GM12878 (cell line): ENCODE data around the gene TMED1. TPM values are rescaled to one million over a fixed set of nuclear protein-coding genes. Genes with fewer than 3 reads are reported as not detected.
"Not testable (repeated sequence)": the region's sequence is repeated elsewhere in the genome, so short reads cannot be mapped to it uniquely, and the experiment has no call there.

Source experiments
- ATAC-seq: fragments of 200-7000 bp; cut with Tn5 transposase; 3 replicates; pipeline ENCODE4 v1.9.1; 2020; ENCODE audit warnings: mild to moderate bottlenecking, moderate library complexity
- BruUV-seq: library from RNA; stranded (reverse); fragments of 400-500 nt; replicated peaks from 2 replicates; lab custom pipeline; 2021; lab: Mats Ljungman, UMichigan
- CTCF ChIA-PET: fragments of 300-600 bp; sonication (Branson Sonifier 250); formaldehyde crosslinking; extraction: SDS; loops from one replicate; lab custom pipeline; 2021; ENCODE audit warnings: inconsistent platforms; lab: Yijun Ruan, JAX
- POLR2A ChIA-PET: fragments of 350-600 bp; formaldehyde crosslinking; extraction: SDS; loops from one replicate; lab custom pipeline; 2021; ENCODE audit warnings: inconsistent platforms; lab: Charles Lee
- RAD21 ChIA-PET: fragments of 300-600 bp; sonication (Branson Sonifier 250); formaldehyde crosslinking; loops from one replicate; lab custom pipeline; 2023; ENCODE audit warnings: antibody characterized with exemption; ENCODE audit not compliant: unreplicated experiment; lab: Charles Lee
- SMC1A ChIA-PET: fragments of 300-600 bp; sonication (Branson Sonifier 250); formaldehyde crosslinking; loops from one replicate; lab custom pipeline; 2023; ENCODE audit not compliant: unreplicated experiment, uncharacterized antibody; lab: Charles Lee
- DNase-seq: peaks from one replicate; pipeline ENCODE4 v3.0.0-alpha.2; 2011; ENCODE audit warnings: low read depth, low spot score
- FAIRE-seq: peaks from 3 replicates; lab custom pipeline; 2011; peaks lifted over from hg19 to GRCh38; lab: Jason Lieb, UNC
- H2AFZ ChIP-seq: 2 replicates; pipeline ENCODE4 v1.6.0; 2011; ENCODE audit warnings: low read depth, low read length, control low read depth; ENCODE audit not compliant: control insufficient read depth
- H3K27ac ChIP-seq: 2 replicates; pipeline ENCODE4 v1.5.1; 2011; ENCODE audit warnings: control low read depth; ENCODE audit not compliant: control insufficient read depth, insufficient read depth
- H3K27me3 ChIP-seq, 2 experiments: replicated peaks in 1 of 2; 2 replicates each; pipeline versions ENCODE4 v1.6.0 to v1.6.1; 2011; ENCODE audit warnings: low read length in 1 of 2; ENCODE audit not compliant: control insufficient read depth in 2 of 2, insufficient read depth in 2 of 2
- H3K36me3 ChIP-seq, 2 experiments: 2 replicates each; pipeline ENCODE4 v1.5.1; 2011; ENCODE audit warnings: low read length in 1 of 2; ENCODE audit not compliant: control insufficient read depth in 2 of 2, insufficient read depth in 2 of 2
- H3K4me1 ChIP-seq: 2 replicates; pipeline ENCODE4 v1.6.1; 2011; ENCODE audit warnings: mild to moderate bottlenecking, low read length, moderate library complexity, mixed read lengths; ENCODE audit not compliant: control insufficient read depth, insufficient read depth
- H3K4me2 ChIP-seq: 2 replicates; pipeline ENCODE4 v1.6.0; 2011; ENCODE audit warnings: control low read depth; ENCODE audit not compliant: control insufficient read depth, insufficient read depth
- H3K4me3 ChIP-seq: fragments of 200-600 bp; sonication (generic); 2 replicates; pipeline ENCODE4 v1.5.1; 2016
- H3K79me2 ChIP-seq: 2 replicates; pipeline ENCODE4 v1.6.0; 2011; ENCODE audit warnings: low read length; ENCODE audit not compliant: control insufficient read depth, insufficient read depth
- H3K9ac ChIP-seq: 2 replicates; pipeline ENCODE4 v1.8.0; 2011; ENCODE audit warnings: low read length, control low read depth, mixed read lengths; ENCODE audit not compliant: control insufficient read depth, insufficient read depth
- H3K9me3 ChIP-seq: replicated peaks from 3 replicates; pipeline ENCODE4 v1.5.1; 2011; ENCODE audit warnings: mild to moderate bottlenecking, low read length; ENCODE audit not compliant: control insufficient read depth, insufficient read depth
- H4K20me1 ChIP-seq: 2 replicates; pipeline ENCODE4 v1.6.0; 2011; ENCODE audit not compliant: control insufficient read depth, insufficient read depth
- HCFC1 ChIP-seq: fragments of 150-350 bp; IDR thresholded peaks from 2 replicates; pipeline ENCODE4 v1.6.1; 2014; ENCODE audit warnings: low read length
- JUND ChIP-seq: IDR thresholded peaks from 2 replicates; pipeline ENCODE4 v1.6.1; 2012; ENCODE audit warnings: low read depth, mild to moderate bottlenecking, low read length, improper control_type of control experiment, moderate library complexity
- REST ChIP-seq: IDR thresholded peaks from 2 replicates; pipeline ENCODE4 v1.6.1; 2012; ENCODE audit warnings: mild to moderate bottlenecking, low read depth, low read length
- ZNF207 ChIP-seq: fragments of 450-650 bp; IDR thresholded peaks from 2 replicates; pipeline ENCODE4 v1.6.1; 2014; ENCODE audit warnings: antibody characterized with exemption, mild to moderate bottlenecking, borderline replicate concordance
- WGBS: methylation state at CpG from one replicate; pipeline ENCODE4 v1.1.6; 2016; ENCODE audit warnings: low lambda C conversion rate; ENCODE audit not compliant: insufficient replicate concordance, insufficient coverage; ENCODE audit errors: missing lambda C conversion rate; 5-methylcytosine and 5-hydroxymethylcytosine counted together
- in situ Hi-C: fragments of 300-500 bp; cut with MboI; formaldehyde crosslinking; loops from 9 replicates; pipeline ENCODE4 v1.14.3; 2018; ENCODE audit warnings: mixed read lengths
- intact Hi-C: fragments of 100-400 bp; cut with micrococcal nuclease; formaldehyde crosslinking; loops from one replicate; pipeline ENCODE4 v1.14.2; 2022; ENCODE audit not compliant: unreplicated experiment
- polyA plus RNA-seq, 11 experiments: library from polyadenylated mRNA; depleted of rRNA in 4 of 11; unstranded in 6 of 11; stranded (reverse) in 5 of 11; fragments of >200 nt; fragmentation: Nextera tagmentation in 4 of 11; fragmentation: Illumina TruSeq in 1 of 11; extraction: Ambion mirVana in 4 of 11; extraction: Trizol in 1 of 11; gene quantifications; 1 replicate in 1 of 11; 2 replicates in 10 of 11; pipeline versions ENCODE4 v1.2.1 to v1.2.3, GENCODE V29; 2011 to 2016; ENCODE audit warnings: inconsistent platforms in 2 of 11, missing spikeins in 2 of 11, low read depth in 1 of 11
- total RNA-seq, 4 experiments: library from RNA; depleted of rRNA in 3 of 4; stranded (reverse); fragments of >200 nt in 3 of 4; fragmentation: Illumina TruSeq in 1 of 4; extraction: Trizol in 1 of 4; gene quantifications; 2 replicates each; pipeline versions ENCODE4 v1.2.1 to v1.2.3, GENCODE V29; 2013 to 2021
- TF ChIP-seq, protein P1 (sequence below): fragments of 450-650 bp; formaldehyde crosslinking; IDR thresholded peaks from 2 replicates; pipeline ENCODE4 v1.4.0; 2022; ENCODE audit warnings: mild to moderate bottlenecking, moderate library complexity

The TMED1 gene
- total and polyA plus RNA-seq, 10 of the 15 experiments (the other 5 are each of a cell fraction or from before 2014, with no cell fraction given) = 0.60 to 23.1 (median 12.3) TPM

- DNase-seq, H3K9me3 ChIP-seq, H3K4me2 ChIP-seq, H3K79me2 ChIP-seq, intact Hi-C loops, in situ Hi-C loops, H3K27me3 ChIP-seq, FAIRE-seq, H4K20me1 ChIP-seq, H3K4me3 ChIP-seq, BruUV-seq, H3K9ac ChIP-seq, SMC1A ChIA-PET, ATAC-seq, H3K36me3 ChIP-seq, H2AFZ ChIP-seq, H3K27ac ChIP-seq: not testable (repeated sequence)
- ChIA-PET RAD21 (interaction anchor here (0.8 to 0.9 kb wide), 2 partner anchors 16 to 121 kb away, joined by 3 read pairs; no protein-coding TSS in a partner anchor), CTCF (interaction anchor here (1.0 to 3.6 kb wide), 6 partner anchors 19 to 137 kb away, joined by 3 to 68 read pairs (median 28); partner anchors contain the start of genes DNM2 and QTRT1), POLR2A (interaction anchor here (0.7 kb wide), 1 partner anchor 120 kb away, joined by 3 read pairs; no protein-coding TSS in a partner anchor)
- H3K4me1 ChIP-seq = peaks cover 12% of the 10 kb centered on the region
- WGBS = 77% methylated on average over 7 of the region's 7 CpGs
Measured at GRCh38 chr19:10837649-10838048, 1.6 kb upstream of the TMED1 start.

- Histone ChIP-seq H3K9me3 (peaks cover 5% of the 10 kb centered on the region; the same call in 2 of the 3 replicates), H3K9ac (peak overlapping the region; percentile 93), H3K27me3 (no peaks in the 10 kb centered on the region), H3K79me2 (no peaks in the 10 kb centered on the region; the same call in 1 of the 2 replicates), H3K36me3 (peaks cover 4 to 12% of the 10 kb centered on the region in 2 experiments; a peak in 3 of 4 replicates), H4K20me1 (peaks cover 3% of the 10 kb centered on the region; the same call in 1 of the 2 replicates), H3K4me2 (peak overlapping the region; percentile 80), H3K27ac (peak overlapping the region; percentile 89), H3K4me1 (peaks cover 12% of the 10 kb centered on the region), H3K4me3 (peak overlapping the region; percentile 78; the same call in 1 of the 2 replicates), H2AFZ (peak overlapping the region; percentile 64)
- ATAC-seq = peak; percentile 44
- SMC1A ChIA-PET = interaction anchor here (0.9 to 2.8 kb wide), 16 partner anchors 9 to 135 kb away, joined by 3 to 24 read pairs (median 6); partner anchors contain the start of genes DNM2 and QTRT1
- POLR2A ChIA-PET = interaction anchor here (0.7 to 1.6 kb wide), 12 partner anchors 15 to 235 kb away, joined by 3 to 10 read pairs (median 6); partner anchors contain the start of gene DNM2
- BruUV-seq = TSS peak; percentile 81
- RAD21 ChIA-PET = interaction anchor here (0.6 to 2.0 kb wide), 12 partner anchors 17 to 361 kb away, joined by 3 to 41 read pairs (median 5); partner anchors contain the start of genes CARM1, DNM2 and QTRT1
- CTCF ChIA-PET = interaction anchor here (0.8 to 3.6 kb wide), 17 partner anchors 8 to 199 kb away, joined by 3 to 68 read pairs (median 5); partner anchors contain the start of genes DNM2 and QTRT1
- intact Hi-C loops = loop anchor here (1.0 kb wide), 1 partner anchor 119 kb away; no protein-coding TSS in a partner anchor
- no peak for DNase-seq
- in situ Hi-C loops = no loop called here
- FAIRE-seq = no peak
- 51% methylated on average over 38 of the region's 38 CpGs for WGBS
- TF ChIP-seq, protein P1, sequence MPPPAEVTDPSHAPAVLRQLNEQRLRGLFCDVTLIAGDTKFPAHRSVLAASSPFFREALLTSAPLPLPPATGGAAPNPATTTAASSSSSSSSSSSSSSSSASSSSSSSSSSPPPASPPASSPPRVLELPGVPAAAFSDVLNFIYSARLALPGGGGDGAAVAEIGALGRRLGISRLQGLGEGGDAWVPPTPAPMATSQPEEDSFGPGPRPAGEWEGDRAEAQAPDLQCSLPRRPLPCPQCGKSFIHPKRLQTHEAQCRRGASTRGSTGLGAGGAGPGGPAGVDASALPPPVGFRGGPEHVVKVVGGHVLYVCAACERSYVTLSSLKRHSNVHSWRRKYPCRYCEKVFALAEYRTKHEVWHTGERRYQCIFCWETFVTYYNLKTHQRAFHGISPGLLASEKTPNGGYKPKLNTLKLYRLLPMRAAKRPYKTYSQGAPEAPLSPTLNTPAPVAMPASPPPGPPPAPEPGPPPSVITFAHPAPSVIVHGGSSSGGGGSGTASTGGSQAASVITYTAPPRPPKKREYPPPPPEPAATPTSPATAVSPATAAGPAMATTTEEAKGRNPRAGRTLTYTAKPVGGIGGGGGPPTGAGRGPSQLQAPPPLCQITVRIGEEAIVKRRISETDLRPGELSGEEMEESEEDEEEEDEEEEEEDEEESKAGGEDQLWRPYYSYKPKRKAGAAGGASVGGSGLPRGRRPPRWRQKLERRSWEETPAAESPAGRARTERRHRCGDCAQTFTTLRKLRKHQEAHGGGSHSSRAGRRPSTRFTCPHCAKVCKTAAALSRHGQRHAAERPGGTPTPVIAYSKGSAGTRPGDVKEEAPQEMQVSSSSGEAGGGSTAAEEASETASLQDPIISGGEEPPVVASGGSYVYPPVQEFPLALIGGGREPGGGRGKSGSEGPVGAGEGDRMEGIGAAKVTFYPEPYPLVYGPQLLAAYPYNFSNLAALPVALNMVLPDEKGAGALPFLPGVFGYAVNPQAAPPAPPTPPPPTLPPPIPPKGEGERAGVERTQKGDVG (CRISPR knock-in tag) = peak; percentile 59; the same call in 1 of the 2 replicates
- TF ChIP-seq ZNF207 (no peak; the same call in 1 of the 2 replicates), HCFC1 (no peak), REST (no peak), JUND (no peak)
Measured at GRCh38 chr19:10836479-10837330, 693 bp upstream of the TMED1 start.
